Liver (tissue), 9 donors: ENCODE results near the gene DROSHA. TPM values are rescaled to one million over a fixed set of nuclear protein-coding genes. Genes with fewer than 3 reads are reported as not detected.
A peak's percentile ranks its signal among the peaks of the same experiment; 100 is the strongest.

Source experiments
- DNase-seq: peaks from one replicate; pipeline ENCODE4 v3.0.0-alpha.2; 2017; ENCODE audit warnings: low spot score
- H3K27ac ChIP-seq, 2 donors: one replicate each; pipeline ENCODE4 v1.7.0; 2013; ENCODE audit warnings: inconsistent platforms in 2 of 2, low read length in 2 of 2, control low read depth in 1 of 2, low read depth in 1 of 2, mild to moderate bottlenecking in 1 of 2
- H3K27me3 ChIP-seq, 4 donors: one replicate each; pipeline versions ENCODE4 v1.6.1 to v1.7.0; 2013; ENCODE audit warnings: low read length in 3 of 4, inconsistent platforms in 1 of 4, mild to moderate bottlenecking in 1 of 4, moderate library complexity in 1 of 4; ENCODE audit not compliant: control insufficient read depth in 4 of 4, insufficient read depth in 4 of 4
- H3K36me3 ChIP-seq, 4 donors: one replicate each; pipeline versions ENCODE4 v1.6.1 to v1.7.0; 2013; ENCODE audit warnings: low read length in 3 of 4, mild to moderate bottlenecking in 3 of 4, low read depth in 1 of 4, moderate library complexity in 1 of 4; ENCODE audit not compliant: control insufficient read depth in 4 of 4, insufficient read depth in 3 of 4
- H3K4me1 ChIP-seq, 4 donors: one replicate each; pipeline versions ENCODE4 v1.6.1 to v1.7.0; 2013; ENCODE audit warnings: low read length in 3 of 4, mild to moderate bottlenecking in 3 of 4, moderate library complexity in 1 of 4; ENCODE audit not compliant: control insufficient read depth in 4 of 4, insufficient read depth in 4 of 4
- H3K4me3 ChIP-seq, 3 donors: one replicate each; pipeline versions ENCODE4 v1.6.1 to v1.7.0; 2013; ENCODE audit warnings: low read length in 3 of 3, control low read depth in 1 of 3, low read depth in 1 of 3, mild to moderate bottlenecking in 1 of 3
- H3K9ac ChIP-seq, 2 donors: one replicate each; pipeline ENCODE4 v1.7.0; 2013; ENCODE audit warnings: low read length in 2 of 2, mild to moderate bottlenecking in 2 of 2, moderate library complexity in 2 of 2, control low read depth in 1 of 2, low read depth in 1 of 2
- H3K9me3 ChIP-seq, 4 donors: one replicate each; pipeline versions ENCODE4 v1.6.1 to v1.7.0; 2013; ENCODE audit warnings: low read length in 3 of 4; ENCODE audit not compliant: control insufficient read depth in 4 of 4
- ATF3 ChIP-seq: IDR thresholded peaks from 2 replicates; pipeline ENCODE4 v1.6.1; 2016; ENCODE audit warnings: antibody characterized with exemption
- CTCF ChIP-seq: fragments of 150-350 bp; IDR thresholded peaks from 2 replicates; pipeline ENCODE4 v1.5.1; 2017; ENCODE audit warnings: improper control_type of control experiment, low read depth, low read length; ENCODE audit not compliant: missing input control
- EGR1 ChIP-seq, 2 donors: IDR thresholded peaks; 2 replicates each; pipeline ENCODE4 v1.6.1; 2016 to 2018; ENCODE audit warnings: antibody characterized with exemption in 2 of 2, low read depth in 2 of 2
- GABPA ChIP-seq, 2 donors: IDR thresholded peaks in 1 of 2; conservative IDR thresholded peaks in 1 of 2; 2 replicates each; pipeline ENCODE4 v1.6.1; 2016; ENCODE audit warnings: antibody characterized with exemption in 2 of 2, mild to moderate bottlenecking in 1 of 2, moderate library complexity in 1 of 2
- HNF4A ChIP-seq, 2 donors: conservative IDR thresholded peaks; 2 replicates each; pipeline ENCODE4 v1.6.1; 2016; ENCODE audit warnings: antibody characterized with exemption in 2 of 2, mild to moderate bottlenecking in 2 of 2
- HNF4G ChIP-seq: IDR thresholded peaks from 2 replicates; pipeline ENCODE4 v1.6.1; 2016; ENCODE audit warnings: antibody characterized with exemption
- JUND ChIP-seq, 2 donors: IDR thresholded peaks; 2 replicates each; pipeline ENCODE4 v1.6.1; 2016; ENCODE audit warnings: antibody characterized with exemption in 2 of 2
- MAX ChIP-seq: IDR thresholded peaks from 2 replicates; pipeline ENCODE4 v1.6.1; 2016; ENCODE audit warnings: antibody characterized with exemption
- NR2F2 ChIP-seq: IDR thresholded peaks from 2 replicates; pipeline ENCODE4 v1.6.1; 2016; ENCODE audit warnings: antibody characterized with exemption
- REST ChIP-seq: IDR thresholded peaks from 2 replicates; pipeline ENCODE4 v1.6.1; 2016; ENCODE audit warnings: antibody characterized with exemption, mild to moderate bottlenecking
- RXRA ChIP-seq, 2 donors: IDR thresholded peaks; 2 replicates each; pipeline ENCODE4 v1.6.1; 2017 to 2018; ENCODE audit warnings: antibody characterized with exemption in 2 of 2, mild to moderate bottlenecking in 1 of 2
- ZBTB33 ChIP-seq: IDR thresholded peaks from 2 replicates; pipeline ENCODE4 v1.6.1; 2016; ENCODE audit warnings: antibody characterized with exemption
- WGBS: extraction: QIAGEN DNeasy Blood & Tissue Kit; methylation state at CpG from one replicate; pipeline ENCODE4 v1.1.7; 2013; 5-methylcytosine and 5-hydroxymethylcytosine counted together
- polyA plus RNA-seq, 2 donors: library from polyadenylated mRNA; stranded (reverse) in 1 of 2; unstranded in 1 of 2; fragments of 200-250 nt in 1 of 2; fragments of >200 nt in 1 of 2; fragmentation: Nextera tagmentation in 1 of 2; extraction: Ambion mirVana in 1 of 2; gene quantifications; one replicate each; pipeline versions ENCODE4 v1.2.1 to v1.2.3, GENCODE V29; 2013 to 2015
- total RNA-seq, 2 donors: library from RNA; depleted of rRNA; stranded (reverse); fragments of >200 nt; gene quantifications; one replicate each; pipeline ENCODE4 v1.2.3, GENCODE V29; 2014
- donor health status: healthy.
- donor health status: healthy.
- donor health status: healthy.
- donor health status: healthy.
- donor health status: healthy.

The DROSHA gene
- total and polyA plus RNA-seq, 4 donors: 8.2 to 25.4 (median 15.4) TPM

- no peak overlapping the region for H3K9ac ChIP-seq
- no peaks in the 10 kb centered on the region for H3K9me3 ChIP-seq
- TF ChIP-seq EGR1 (IDR thresholded peaks at IDR 0.05; ENCODE audit: low read depth in 2 of 2) (no peak), REST (no peak)
- H3K4me1 ChIP-seq: no peaks in the 10 kb centered on the region
- no peak for DNase-seq
- H3K36me3 ChIP-seq: peaks cover 0 to 9% (median 4%) of the 10 kb centered on the region in 4 donors
- WGBS: 77% methylated on average over 4 of the region's 4 CpGs
- no peaks in the 10 kb centered on the region for H3K27me3 ChIP-seq
- peak overlapping the region in 1 of 2 donors; percentile 26 for H3K27ac ChIP-seq
- H3K4me3 ChIP-seq: no peak overlapping the region
Measured at GRCh38 chr5:31476738-31477141, 55.2 kb downstream of the DROSHA start.

GRCh38 chr5:31471916-31472315, 60.0 kb downstream of the DROSHA start:
- no peaks in the 10 kb centered on the region for H3K27me3 ChIP-seq
- 99% methylated on average over 1 of the region's 1 CpG for WGBS
- DNase-seq: no peak

More at GRCh38 chr5:31471916-31472315, 60.0 kb downstream of the DROSHA start:
- Histone ChIP-seq H3K27ac (no peak overlapping the region), H3K9ac (no peak overlapping the region), H3K4me3 (no peak overlapping the region), H3K9me3 (no peaks in the 10 kb centered on the region), H3K36me3 (peaks cover 0 to 15% (median 7%) of the 10 kb centered on the region in 4 donors), H3K4me1 (no peaks in the 10 kb centered on the region)
- no peak for TF ChIP-seq JUND (IDR thresholded peaks at IDR 0.05)
- no peak for TF ChIP-seq ZBTB33
- no peak for TF ChIP-seq EGR1 (IDR thresholded peaks at IDR 0.05; ENCODE audit: low read depth in 2 of 2)
- no peak for TF ChIP-seq MAX
- no peak for TF ChIP-seq NR2F2
- TF ChIP-seq GABPA (IDR thresholded peaks at IDR 0.05 in 1 of 2, conservative IDR thresholded peaks at IDR 0.05 in 1 of 2): no peak
- no peak for TF ChIP-seq RXRA (IDR thresholded peaks at IDR 0.05)
- no peak for TF ChIP-seq CTCF
- TF ChIP-seq ATF3: no peak
- TF ChIP-seq HNF4G: no peak
- TF ChIP-seq HNF4A (conservative IDR thresholded peaks at IDR 0.05): no peak
